GM18499 (cell line): ENCODE results near the gene MPRIP.
"Not testable (repeated sequence)": the region's sequence is repeated elsewhere in the genome, so short reads cannot be mapped to it uniquely, and the experiment has no call there.

Source experiments
- ATAC-seq: cut with Tn5 transposase; IDR thresholded peaks from one replicate; pipeline ENCODE4 v1.9.1; 2021; ENCODE audit warnings: moderate number of reproducible peaks; ENCODE audit not compliant: insufficient read depth, unreplicated experiment

Gene MPRIP

DNA sequence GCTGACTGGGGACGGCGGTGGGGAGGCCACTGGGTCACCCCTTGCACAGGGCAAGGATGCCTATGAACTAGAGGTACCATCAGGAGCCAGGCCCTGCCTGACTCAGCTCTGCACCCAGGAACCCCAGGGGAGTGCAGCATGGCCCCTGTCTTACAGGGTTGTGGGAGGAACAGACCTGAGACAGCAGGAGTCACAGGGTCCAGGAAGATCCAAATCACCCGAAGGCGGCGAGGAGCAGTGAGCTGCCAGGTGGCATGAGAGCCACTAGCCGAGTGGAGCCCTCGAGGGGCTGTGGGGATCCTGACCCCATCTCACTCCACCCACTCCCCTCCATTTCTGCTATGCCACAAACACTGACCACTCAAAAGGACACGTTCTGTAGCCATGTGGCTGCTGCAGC, 133.1 kb downstream of the MPRIP start:
- ATAC-seq = no peak

DNA sequence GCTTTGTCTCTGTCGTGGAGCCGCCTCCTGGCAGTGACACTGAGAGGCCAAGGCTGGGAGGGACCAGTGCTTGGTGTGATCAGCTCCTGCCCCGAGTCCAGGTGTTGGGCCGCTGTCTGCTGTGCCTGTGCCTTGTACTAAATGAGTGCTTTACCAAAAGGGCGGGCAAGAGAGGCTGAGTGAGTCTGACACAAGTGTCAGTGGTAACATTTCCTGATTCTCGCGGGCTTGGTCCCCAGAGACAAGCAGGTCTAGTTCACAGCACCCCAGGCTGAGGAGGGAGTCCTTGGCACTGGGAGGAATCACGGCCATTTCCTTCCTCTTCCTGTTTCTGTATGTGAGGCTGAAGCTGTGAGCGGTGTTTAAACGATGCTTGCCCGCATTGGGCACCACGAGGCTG, 133.7 kb downstream of the MPRIP start:
- ATAC-seq = no peak

DNA sequence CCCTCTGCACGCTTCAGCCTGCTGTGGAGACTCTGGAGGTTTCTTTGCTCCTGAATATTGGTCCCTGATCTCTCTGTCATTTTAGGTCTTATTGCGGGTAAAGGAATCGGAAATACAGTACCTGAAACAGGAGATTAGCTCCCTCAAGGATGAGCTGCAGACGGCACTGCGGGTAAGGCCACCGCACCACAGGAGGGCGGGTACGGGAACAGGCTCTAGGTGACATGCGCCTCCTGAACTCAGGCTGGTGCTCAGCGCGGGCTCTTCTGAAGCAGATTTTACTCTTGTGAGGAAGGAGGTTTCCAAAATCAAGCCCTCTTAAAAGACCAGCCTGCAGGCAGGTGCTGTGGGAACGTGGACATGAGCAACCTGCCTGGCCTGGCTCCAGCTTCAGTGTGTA, 134.1 kb downstream of the MPRIP start:
- ATAC-seq = no peak

DNA sequence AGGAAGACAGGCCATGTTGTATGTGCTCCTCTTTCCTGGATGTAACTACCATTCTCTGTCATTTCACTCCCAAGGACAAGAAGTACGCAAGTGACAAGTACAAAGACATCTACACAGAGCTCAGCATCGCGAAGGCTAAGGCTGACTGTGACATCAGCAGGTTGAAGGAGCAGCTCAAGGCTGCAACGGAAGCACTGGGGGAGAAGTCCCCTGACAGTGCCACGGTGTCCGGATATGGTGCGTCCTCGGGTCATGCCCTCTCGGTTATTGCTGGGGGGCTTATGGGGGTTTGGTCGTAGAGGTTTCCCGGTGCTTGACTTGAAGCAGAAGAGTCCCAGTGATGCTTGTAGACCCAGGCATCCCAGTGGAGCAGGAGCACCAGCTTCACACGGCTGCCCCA, 134.9 kb downstream of the MPRIP start:
- ATAC-seq = no peak

DNA sequence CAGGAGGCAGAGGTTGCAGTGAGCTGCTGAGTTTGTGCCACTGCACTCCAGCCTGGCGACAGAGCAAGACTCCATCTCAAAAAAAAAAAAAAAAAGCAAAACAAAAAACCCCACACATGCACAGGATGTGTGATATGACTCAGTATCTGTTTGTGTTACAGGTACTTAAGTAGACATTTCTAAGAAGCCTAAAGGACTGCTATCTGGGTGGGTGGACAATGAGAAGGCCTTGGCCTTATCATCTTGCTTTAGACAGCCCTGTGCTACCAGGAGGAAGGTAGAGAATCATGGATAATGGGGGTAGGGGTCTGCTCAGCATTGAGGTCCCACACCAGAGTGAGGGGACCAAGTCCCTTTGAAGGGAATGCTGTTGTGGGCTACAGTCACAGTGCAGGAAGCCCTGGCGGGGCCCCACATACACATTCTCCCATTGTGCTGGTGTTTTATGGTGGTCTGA, 137.1 kb downstream of the MPRIP start:
- ATAC-seq = no peak

DNA sequence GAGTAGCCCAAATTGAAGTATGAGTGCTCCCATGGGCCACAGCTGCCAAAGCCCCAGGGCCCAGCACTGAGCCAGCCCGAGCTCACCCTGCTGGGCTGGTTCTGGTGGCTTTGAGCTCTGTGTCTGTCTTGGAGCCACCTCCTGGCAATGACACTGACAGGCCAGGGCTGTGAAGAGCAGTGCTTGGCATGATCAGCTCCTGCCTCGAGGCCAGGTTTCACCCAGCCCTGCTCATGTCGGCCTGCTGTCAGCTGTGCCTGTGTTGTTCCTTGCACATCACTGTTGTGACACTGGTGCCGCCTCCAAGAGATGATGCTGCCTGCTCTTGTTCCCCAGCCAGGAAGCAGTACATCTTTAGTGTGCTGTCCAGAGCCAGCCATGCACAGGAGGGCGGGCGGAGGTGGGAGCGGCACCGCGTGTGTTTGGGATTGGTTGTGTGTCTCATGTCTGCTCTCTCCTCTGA, 137.9 kb downstream of the MPRIP start:
- ATAC-seq = no peak

DNA sequence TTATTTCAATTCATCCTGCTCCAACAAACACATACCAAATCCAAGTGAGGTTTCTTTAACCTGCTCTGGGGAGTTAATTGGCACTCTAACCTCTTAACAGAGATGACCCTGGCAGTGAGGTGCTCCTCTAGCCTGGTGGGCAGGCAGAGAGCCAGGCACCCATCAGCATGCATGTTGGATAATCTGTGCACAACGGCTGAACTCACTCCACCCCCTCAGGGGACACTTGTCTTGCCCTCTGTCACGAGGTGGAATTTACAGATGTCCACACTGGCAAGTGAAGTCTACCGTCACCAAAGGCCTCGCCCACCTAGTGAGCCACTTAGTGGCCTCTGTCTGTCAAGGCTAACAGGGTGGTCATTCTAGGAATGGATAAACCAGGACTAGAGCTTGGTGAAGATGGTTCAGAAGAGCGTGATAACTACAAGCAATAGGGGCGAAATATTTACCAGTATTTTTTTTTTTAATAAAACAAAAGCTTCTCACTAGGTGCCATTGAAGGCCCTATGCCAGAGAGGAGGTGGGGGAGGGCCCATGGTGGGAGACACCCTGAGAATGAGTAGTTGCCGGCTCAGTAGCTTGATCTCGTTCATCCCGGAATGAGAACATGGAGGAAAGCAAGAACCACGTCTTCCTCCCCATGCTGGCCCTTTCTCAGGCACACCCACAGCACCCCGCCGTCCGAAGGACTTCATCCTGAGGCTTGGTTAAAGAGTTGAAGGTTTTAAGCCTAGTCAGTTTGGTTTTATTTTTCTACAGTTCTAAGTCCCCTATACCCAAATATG, 138.7 kb downstream of the MPRIP start:
- no peak for ATAC-seq

DNA sequence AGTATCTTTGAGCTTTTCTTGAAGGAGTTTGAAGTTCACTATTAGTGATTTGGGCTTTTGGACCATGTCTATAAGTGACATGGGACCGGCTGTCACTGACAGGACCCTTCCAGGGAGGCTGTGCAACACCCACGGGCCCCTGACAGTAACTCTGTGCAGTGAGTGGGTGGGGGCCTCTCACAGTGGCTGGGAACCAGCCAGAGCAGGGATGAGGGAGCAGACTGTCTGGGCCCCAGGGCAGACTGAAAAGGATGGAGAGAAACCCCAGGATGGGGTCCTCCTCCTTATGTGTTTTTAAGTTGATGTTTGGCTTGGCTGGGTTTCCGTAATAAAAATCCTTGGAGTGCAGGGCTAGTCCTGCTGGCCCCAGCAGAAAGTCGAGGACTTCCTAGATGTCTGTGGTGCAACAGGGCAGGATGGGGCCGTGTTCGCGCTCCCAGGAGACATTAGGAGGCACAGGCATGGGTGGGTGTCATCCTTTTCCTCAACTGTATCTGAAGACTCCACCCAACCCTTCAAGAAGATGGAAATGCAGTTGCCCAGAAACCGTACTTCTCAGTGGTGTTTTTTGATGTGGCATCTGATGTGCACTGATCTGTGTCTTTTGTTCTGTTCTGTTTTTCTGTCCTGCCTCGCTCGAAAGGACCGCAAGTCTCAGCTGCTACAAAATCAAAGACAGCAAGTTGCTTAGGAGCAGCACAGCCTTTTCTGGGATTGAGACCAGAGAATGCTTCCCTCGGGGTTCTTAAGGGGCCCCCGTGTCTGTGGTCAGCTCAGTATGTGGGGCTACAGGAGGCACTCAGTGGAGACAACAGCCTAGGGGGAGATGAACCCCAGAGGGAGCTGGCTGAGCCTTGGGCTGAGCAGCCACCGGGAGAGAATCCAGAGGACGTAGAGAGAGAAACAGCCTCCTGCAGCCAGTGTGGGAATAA, 139.7 kb downstream of the MPRIP start:
- ATAC-seq = no peak

DNA sequence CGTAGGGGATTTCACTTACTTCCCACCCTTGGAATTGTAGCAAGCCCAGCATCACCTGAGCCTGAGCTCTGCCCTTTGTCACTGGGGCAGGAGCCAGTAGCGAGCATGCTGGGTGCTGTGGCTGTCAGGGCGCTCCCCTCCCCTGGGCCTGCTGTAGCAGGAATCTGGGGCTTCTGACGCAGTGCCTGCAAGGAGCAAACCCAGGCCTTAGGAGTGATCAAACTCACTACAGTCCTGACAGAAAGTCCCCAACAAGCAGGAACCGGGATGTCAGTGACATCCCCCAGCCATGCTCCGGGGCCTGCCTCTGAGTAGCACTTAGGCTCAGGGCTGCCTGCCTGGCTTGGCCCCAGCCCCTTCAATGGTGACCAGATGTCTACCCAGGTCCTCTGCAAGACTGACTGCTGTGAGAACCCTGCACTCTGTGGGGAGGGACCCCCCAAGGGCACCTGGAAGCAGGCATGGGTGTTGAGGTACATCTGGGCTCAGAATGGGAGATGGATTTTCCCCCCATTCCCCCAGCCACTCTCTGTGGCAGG, 140.4 kb downstream of the MPRIP start:
- no peak for ATAC-seq

DNA sequence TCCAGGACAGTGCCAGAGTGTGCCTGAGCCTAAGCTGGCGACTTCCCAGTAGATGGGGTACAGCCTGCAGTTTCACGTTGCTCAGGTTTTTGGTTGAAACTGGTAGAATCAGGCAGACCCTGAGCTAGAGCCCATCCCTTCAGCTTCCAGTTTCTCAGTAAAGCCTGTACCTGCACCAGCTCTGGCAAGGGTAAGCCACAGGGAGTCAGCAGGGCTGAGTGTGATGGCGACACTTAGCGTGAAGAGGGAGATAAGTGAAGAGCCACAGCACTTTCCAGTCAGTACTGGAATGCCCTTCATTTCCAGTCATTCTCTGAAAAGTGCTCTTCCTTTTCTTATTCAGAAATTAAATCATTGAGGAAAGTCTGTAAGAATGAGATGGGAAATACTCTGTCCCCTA, 141.5 kb downstream of the MPRIP start:
- no peak for ATAC-seq

DNA sequence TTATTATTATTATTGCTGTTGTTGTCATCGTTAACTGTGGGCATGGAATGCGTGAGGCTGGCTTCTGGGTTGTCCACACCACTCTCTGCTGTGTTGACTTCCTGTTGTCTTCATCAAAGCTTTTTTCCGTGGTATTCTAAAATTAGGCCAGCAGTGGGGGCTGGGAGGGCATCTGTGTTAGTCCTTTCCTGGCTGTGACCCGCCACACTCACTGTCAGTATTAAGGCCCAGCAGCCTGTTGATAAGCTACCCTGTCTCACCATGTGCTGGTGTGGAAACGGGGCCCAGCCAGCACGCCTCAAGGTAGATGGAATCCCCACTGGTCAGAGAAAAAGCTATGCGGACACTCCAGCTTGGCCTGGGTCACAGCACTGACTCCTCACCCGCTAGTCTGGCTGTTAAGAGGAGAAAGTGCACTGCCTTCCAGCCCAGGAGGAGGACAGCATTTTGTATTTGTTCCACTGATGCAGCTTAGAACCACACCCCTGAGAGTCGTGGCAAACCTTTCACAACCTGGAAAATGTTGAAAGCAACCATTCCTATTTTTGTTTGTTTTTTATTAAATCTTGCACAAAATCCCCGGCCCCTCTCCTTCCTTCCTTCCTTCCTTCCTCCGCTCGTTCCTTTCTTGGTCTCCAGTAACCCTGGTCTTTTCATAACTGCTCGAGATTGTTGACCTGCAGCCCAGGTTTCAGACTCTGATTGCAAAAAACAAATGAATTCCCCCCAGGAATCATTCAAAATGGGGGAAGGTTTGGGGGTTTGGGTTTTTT, 142.9 kb downstream of the MPRIP start:
- ATAC-seq = not testable (repeated sequence)

DNA sequence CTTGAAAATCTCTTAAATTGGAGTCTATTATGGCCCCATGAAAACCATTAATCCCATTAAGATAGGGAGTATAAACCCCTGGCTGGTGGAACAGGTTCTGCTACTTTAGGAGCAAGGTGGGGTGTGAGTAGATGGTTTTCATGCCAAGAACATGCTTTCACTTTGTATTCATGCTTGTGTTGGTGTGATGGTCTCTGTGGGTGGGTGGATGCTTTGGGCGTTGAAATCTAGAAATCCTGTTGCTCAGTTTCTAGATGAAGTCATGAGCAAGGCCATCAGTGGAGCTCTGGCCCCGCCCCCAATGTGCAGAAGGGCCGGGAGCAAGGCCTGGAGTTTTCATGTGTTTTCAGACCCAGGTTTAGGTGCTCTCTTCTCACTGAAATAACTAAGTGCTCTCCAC, 143.8 kb downstream of the MPRIP start:
- ATAC-seq = no peak

DNA sequence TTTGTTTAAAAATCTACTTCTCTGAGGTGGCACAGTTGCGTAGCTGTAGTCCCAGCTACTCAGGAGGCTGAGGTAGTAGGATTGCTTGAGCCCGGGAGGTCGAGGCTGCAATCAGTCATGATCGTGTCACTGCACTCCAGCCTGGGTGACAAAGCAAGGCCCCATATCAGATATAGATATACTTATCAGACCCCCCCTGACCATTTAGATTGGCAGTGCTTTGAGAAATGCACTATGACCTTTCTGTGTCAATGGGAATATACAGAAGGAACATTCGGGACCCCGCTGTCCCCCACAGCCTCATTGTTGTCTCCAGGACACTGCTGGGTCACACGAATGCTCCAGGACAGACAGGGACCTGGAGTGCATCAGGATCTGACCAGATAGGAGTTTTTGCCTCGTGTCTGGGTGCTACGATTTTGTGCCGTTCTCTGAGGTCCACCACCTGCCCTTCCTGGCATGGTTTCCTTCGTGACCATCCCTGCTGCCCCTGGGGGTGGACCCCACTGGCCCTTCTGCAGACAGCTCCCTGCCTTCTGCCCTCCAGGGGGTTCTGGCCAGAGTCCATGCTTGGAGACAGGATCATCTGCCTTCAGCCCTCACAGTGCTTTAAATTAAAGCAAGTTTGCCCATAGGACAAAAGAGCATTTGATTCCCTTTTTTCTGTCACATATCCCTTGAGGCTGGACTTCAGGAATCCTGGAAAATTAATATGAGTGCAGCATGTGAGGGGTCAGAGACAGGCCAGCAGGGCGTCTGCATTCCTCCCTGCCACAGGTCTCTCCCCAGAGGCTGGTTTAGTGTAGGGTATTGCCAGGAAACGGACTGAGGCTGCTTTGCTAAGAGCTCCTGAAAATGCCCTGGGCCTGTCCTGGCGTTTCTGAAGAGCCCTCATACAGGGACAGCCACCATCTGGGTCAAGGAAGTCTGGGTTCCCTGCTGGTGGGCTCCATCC, 144.6 kb downstream of the MPRIP start:
- no peak for ATAC-seq

DNA sequence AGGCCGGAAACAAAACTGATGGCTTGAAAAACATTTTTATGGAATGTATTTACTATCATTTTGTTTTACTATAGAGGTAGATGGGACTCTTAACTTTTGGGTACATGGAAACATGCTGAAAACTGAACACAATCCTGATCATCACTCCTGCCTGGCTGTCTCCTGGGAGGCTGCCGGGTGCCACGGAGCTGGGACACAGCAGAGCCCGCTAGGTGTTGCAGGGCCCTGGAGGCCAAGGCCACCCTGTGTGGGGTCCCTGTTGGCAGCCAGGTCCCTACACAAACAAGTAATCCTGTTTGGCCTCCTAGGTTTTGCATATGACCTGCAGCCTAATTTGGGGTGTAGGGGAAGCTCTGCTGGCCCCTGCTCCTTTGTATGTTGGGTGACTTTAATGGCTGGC, 146.3 kb downstream of the MPRIP start:
- no peak for ATAC-seq

DNA sequence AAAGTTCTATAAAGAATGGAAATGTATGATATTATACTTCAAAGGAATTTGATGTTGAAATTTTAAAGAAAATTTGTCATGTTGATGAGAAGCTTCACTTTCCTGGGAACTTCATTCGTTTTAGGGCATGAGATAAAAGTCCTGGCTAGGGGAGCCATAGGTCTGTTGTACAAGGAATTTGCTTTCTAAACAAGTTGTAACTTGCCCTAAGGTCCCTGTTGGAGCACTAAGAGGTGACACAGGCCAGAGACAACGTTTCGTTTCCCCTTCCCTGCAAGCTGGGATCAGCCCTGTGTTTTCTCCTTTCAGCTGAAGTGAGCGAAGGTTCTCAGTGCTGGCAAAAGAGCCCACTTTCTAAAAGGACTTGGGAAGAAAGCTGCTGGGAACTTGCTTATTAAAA, 147.3 kb downstream of the MPRIP start:
- ATAC-seq = no peak

DNA sequence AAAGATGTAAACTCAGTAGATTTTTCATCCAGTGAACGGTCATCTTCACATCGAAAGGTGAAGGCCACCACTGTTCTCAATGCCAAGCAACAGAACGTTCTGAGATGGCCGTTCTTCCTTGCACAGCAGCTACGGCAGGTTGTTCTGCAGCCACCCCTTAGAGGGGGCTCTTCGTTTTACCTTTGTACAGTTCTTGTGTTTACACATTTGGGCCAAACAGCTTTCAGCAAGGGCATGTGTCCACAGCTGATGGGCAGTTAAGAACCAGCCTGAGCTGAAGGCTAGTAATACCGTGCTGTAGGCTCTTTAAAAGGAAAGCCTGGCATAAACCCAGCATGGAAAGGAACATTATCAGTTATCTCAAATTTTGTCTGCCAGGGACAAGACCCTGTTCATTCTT, 147.9 kb downstream of the MPRIP start:
- no peak for ATAC-seq

DNA sequence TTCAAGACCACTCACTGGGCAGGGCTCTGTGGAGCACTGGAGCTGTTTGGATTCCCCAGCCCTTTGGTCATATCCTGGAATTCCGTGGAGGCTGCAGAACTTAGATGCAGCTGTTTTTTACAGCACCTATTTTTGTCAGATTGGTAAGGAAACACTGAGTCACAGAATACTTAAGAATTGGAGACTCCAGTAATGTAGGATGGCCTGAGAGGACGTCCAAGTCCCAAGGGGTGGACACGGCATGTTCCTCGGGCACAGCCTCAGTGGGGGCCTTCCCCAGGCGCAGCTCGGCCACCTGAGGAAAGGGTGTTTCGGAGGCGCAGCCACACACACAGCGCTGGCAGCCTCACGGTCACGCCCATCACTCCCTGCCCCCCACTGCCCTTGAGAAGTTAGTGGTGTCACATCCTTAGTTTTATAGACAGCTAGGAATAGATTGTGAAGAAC, 149.1 kb downstream of the MPRIP start:
- no peak for ATAC-seq

DNA sequence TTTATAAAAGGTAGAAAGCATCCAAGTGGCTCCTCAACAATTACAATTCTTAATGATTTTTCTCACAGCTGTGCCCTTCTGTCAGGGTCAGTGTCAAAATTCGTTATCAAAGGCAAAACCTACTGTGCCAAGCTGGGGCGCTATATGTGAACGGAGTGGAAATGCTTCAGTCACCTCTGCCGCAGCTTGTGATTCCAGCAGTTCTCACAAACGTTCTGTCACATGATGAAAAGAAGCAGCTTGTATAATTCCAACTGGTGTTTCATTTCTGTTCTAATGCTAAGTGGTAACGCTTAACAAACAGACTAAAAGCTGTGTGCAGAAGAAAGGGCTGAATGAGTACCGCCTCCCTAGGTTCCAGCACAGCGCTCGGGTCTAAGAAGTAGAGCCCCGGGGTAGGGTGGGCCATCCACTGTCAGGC, 149.7 kb downstream of the MPRIP start:
- ATAC-seq = no peak

DNA sequence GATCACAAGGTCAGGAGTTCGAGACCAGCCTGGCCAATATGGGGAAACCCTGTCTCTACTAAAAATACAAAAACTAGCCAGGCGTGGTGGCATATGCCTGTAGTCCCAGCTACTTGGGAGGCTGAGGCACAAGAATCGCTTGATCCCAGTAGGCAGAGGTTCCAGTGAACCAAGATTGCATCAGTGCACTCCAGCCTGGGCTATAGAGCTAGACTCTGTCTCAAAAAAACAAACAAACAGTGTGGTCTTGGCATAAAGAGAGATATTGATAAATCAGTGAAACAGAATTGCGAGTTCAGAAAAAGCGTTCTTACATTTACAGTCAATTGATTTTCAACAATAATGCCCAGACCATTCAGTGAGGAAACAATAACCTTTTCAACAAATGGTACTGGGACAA, 153.2 kb downstream of the MPRIP start:
- ATAC-seq = not testable (repeated sequence)
